Activated CD8-positive, alpha-beta memory T cell treated with anti-CD3 and anti-CD28 coated beads for 48 hours (primary cell): ENCODE data around the gene VCAM1.

Experiments used
- DNase-seq, 3 experiments: peaks; one replicate each; pipeline ENCODE4 v3.0.0-alpha.2; 2020; ENCODE audit warnings: low read depth in 2 of 3, low spot score in 2 of 3

The VCAM1 gene, protein sequence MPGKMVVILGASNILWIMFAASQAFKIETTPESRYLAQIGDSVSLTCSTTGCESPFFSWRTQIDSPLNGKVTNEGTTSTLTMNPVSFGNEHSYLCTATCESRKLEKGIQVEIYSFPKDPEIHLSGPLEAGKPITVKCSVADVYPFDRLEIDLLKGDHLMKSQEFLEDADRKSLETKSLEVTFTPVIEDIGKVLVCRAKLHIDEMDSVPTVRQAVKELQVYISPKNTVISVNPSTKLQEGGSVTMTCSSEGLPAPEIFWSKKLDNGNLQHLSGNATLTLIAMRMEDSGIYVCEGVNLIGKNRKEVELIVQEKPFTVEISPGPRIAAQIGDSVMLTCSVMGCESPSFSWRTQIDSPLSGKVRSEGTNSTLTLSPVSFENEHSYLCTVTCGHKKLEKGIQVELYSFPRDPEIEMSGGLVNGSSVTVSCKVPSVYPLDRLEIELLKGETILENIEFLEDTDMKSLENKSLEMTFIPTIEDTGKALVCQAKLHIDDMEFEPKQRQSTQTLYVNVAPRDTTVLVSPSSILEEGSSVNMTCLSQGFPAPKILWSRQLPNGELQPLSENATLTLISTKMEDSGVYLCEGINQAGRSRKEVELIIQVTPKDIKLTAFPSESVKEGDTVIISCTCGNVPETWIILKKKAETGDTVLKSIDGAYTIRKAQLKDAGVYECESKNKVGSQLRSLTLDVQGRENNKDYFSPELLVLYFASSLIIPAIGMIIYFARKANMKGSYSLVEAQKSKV

DNA sequence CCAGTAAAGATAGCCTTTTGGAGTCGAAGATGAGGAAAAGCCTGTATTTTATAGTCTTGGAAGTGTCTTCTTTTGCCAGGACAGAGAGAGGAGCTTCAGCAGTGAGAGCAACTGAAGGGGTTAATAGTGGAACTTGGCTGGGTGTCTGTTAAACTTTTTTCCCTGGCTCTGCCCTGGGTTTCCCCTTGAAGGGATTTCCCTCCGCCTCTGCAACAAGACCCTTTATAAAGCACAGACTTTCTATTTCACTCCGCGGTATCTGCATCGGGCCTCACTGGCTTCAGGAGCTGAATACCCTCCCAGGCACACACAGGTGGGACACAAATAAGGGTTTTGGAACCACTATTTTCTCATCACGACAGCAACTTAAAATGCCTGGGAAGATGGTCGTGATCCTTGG, at the start of gene VCAM1:
Gene VCAM1, plus strand, starts transcription at position 253 of the 400 bp plus-strand sequence. Its CDS starts 119 bp downstream, at position 372.
- peak in 1 of 3 experiments; percentile 3 for DNase-seq

DNA sequence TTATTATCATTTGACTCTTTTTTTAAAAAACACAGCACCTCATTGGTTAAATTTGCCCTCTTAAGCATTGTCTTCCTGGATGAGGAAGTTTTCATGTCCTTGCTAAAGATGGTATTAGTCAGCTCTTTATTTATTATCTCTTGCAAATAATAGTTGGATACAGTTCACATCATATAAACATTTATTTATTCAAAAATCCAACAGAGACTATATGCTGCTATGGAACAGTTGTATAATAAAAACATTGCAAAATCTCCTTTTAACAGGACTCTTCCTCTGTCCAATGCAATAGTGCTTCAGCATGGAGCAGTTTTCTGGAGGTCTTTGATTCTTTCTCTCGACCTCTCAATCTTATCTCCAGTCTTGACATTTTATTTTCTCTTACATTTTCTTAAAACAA, 49.5 kb upstream of the VCAM1 start:
- no peak for DNase-seq

DNA sequence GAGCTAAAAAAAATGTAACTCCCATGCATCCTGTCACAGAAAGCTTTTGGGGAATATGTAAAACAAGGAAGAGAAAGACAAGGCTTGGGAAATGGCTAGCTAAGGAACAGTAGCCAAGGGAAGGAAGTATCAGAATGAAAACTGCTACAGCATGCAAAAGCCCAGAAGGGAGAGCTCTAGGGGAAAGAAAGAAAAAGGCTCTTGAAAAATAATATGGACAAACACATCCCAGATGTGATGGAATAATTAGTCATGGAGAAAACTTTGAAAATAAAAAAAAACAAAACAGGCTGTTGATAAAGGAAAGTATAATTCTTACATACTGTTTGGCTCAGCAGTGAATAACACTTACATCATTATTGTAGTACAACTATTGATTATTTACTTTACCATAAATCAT, 47.9 kb upstream of the VCAM1 start:
- DNase-seq = no peak

DNA sequence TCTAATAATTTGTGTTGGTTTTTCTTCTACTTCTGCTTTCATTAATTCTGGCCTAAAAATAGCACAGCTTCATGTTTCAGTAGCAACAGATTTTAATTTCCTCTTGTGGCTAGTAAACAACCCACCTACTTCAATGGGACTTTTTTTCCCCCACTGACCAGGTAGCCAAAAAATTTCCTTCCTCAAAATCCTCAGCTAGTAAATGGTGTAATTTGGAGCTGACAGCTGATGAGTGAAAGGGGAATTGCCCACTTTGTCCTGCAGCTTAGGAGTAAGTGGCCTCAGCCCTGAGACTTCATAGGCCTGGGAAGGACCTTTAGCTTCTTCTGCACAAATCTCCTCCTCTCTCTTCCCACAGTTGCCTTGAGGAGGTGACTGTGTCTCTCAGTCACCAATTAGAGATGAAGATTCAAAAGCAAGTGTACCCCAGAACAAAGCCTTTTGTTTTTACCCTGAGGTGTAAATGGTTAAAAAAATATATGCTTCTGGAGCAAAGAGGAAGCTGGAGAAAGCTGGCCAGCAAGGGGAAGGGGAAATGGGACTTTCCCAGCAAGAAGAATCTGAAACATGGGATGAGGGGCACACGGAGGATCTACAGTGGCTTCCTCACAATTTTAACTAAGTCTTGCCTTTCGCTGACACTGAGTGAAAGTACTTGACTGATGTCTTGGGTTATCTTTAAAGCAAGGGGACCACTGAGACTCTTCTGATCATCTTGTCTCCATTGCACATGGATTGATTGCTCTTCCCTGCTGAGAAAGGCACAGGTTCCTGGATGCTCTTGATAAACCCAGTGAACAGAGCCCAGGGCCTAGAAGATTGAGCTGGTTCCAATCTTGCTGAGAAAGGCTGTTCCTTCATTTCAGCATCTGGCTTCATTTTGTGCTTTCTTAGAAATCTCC, 35.8 kb upstream of the VCAM1 start:
- DNase-seq = no peak

DNA sequence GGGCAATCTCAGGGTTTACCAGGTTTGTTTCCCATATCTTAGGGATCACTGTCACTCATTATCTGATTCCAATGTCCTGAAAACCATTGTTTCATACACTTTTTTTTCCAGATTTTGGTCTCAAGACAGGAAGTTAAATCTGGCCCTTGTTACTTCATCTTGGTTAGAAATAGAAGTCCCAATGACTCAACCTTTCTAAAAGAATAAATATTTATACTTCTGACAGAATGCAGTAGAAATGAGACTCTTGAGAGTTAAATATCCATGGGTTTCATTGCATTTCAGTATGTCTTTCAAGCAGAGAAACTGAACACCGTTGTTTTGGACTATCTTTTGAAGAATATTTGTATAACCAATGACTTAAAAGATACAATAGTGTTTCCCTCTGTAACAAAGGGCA, 19.8 kb upstream of the VCAM1 start:
- no peak for DNase-seq

DNA sequence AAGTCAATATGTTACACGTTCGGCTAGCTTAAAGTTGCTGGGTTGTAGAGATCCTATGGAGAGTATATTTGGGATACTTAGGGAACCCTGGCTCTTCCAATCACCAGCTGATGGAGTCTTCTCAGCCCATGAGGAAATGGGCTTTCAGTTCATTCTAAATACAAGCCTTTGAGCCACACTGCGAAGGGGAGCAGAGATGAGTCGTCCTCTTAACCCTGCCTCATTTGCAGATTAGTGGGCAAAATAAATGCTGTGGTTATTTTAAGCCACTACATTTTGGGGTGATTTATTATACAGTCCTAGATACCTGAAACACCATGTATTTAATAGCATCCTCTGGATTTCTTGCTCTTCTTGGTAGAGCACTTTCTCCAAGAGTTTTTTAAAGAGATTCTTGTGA, 19.0 kb upstream of the VCAM1 start:
- no peak for DNase-seq

DNA sequence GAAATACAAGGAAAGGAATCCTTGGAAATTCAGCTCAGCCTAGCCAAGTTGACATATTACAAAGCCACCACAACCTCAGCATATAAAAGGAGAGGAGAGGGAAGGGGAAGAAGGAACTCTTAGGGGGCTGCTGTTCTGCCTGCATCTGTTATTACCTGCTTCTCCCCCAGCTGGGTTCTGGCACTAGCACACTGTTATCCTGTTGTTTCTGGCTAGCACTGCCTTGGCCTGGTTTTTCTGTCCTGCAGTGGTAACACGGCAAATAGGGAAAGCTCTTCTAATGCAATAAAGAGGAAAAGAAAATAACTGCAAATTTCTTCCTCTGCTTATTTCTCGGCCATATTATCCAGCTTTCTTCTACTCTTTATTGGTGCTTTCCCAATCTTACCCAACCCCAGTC, 16.5 kb upstream of the VCAM1 start:
- DNase-seq = no peak

DNA sequence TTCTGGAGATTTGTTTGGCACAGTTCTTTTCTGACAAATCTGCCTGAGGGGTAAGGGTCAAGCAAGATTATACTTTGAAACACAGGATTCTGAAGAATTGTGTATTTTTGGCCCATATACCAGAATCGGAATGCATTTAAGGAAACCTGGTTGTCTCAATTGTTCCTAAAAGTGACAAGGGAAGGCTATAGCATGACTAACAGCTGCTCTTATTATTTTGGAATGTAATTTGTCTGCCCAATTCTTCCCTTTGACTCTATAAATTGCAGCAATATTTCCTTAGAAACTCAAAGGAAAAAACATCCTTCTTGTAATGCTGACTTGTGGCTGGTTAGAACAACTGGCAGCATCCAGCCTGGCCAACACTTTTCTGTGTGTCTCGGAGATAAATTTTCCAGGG, 15.8 kb upstream of the VCAM1 start:
- no peak for DNase-seq

DNA sequence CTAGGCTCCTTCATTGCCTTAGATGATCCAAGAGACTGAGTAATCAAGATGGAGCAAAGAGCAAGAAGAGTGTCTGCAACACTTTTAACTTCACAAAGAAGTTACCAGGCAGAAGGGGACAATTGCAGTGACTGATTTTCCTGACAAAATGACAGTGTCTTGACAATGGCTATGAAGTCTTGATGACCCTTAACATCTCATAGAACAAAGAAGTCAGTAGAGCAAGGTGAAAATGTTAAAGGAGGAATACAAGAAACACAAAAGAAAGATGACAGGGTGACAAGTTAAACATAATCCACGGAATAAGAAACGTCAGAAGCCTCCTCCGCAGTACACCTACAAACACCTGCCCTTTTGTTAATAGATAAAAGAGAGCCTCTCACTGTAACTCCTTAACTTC, 15.1 kb upstream of the VCAM1 start:
- no peak for DNase-seq

DNA sequence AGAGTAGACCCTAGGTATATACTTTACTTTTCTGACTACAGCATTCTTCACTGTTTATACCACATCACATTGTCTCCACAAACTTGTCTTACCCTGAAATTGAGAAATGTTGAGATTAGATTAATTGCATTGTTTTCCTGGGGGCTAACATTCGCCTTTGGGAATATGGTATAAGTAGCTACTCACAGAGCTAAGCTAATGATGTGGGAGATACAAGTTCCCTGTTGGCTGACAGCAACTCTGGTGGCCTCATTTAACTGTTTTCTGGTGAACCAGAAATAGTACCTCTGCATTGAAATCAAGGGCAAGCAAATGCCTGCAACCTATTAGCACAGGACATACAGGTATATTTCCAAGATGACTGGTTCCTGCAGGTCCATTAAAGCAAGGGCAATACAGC, 13.2 kb upstream of the VCAM1 start:
- DNase-seq = no peak

DNA sequence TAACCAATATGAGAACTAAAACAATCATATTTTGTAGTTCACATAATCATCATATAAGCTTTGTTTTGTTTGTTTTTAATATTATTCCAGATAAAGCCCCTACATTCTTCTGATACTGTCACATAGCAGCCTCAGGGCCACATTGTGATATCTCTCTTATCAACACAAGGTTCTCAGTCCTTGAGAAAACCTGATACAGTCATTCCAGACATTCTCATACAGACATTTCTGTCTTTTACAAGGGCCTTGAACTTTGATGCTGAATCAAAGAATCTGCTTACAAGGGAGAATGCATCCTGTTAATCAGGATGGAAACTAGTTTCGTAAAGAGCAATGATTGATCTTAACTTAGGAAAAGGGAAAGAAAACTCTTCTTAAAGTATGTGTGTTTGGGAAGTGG, 12.7 kb upstream of the VCAM1 start:
- no peak for DNase-seq

DNA sequence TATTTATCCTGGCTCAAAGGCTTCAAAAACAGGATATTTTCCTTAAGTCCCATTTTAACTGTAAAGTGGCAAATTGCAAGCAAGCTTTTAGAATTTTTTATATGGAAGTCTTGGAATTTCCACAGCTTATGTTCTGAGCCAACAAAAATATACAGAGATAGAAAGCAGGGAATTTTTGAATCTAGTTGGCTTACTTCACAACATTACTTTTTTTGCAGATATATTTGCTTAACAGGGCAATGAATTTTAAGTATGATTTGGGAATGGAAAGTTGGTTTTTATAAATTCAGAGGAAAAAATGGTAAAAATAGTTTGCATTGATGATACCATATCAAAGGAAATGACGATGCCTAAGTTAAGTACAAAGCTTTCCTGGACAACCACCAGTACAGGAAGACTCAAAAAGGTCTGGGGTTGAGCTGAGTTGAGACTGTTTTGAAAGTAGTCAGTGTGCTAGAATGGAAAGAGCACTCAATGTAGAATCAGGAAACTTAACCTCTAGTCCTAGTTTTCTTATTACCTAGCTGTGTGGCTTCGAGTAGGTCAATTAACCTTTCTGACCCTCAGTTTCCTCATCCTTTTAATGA, 11.0 kb upstream of the VCAM1 start:
- no peak for DNase-seq

DNA sequence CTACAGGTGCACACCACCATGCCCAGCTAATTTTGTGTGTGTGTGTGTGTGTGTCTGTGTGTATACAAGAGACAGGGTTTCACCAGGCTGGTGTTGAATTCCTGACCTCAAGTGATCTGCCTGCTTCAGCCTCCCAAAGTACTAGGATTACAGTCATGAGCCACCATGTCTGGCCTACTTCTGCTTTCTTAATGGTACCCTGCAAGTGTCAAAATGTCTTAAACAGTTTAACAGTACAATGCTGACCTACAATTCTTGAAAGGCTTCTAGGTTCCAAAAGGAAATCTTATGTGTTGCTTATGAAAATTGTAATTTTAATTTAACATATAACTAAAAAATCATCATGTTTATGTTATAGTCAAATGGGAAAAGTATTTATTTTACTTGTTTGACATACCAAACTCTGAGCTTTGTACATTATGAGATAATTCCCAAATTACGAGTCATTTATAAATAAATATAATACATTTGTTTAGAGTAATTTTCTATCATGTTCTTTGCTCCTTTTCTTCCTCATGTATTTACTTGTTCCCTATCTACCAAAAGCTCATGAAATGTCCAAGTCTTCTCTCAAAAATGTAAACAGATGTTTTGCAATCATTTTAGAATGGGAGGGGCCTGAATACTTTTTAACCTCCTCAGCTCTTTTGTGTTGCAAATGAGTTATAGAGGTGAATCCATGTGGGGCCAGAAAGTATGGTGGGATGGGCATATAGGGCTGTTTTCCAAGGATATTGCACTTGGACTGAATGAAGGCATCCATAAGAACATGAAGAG, 8.4 kb upstream of the VCAM1 start:
- DNase-seq = no peak

DNA sequence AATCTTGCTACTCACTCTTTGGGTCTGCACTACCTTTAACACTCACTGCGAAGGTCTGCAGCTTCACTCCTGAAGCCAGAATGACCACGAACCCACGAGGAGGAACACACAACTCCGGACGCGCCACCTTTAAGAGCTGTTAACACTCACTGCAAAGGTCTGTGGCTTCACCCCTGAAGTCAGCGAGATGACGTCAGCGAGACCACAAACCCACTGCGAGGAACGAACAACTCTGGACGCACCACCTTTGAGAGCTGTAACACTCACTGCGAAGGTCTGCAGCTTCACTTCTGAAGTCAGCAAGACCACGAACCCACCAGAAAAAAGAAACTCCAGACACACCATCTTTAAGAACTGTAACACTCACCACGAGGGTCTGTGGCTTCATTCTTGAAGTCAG, 6.5 kb upstream of the VCAM1 start:
- peak; percentile 55 to 69 (median 57) for DNase-seq

DNA sequence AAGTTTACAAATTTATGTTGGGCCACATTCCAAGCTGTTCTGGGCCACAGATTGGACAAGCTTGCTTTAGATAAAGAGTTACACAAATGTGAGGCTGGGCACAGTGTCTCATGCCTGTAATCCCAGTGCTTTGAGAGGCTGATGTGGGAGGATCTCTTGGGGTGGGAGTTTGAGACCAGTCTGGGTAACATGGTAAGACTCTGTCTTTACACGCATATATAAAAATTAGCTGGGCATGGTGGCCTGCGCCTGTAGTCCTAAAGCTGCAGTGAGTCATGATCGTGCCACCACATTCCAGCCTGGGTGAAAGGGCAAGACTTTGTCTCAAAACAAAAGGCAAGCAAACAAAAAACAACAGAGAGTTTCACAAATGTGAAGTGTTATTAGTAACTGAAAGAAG, 5.9 kb upstream of the VCAM1 start:
- no peak for DNase-seq

DNA sequence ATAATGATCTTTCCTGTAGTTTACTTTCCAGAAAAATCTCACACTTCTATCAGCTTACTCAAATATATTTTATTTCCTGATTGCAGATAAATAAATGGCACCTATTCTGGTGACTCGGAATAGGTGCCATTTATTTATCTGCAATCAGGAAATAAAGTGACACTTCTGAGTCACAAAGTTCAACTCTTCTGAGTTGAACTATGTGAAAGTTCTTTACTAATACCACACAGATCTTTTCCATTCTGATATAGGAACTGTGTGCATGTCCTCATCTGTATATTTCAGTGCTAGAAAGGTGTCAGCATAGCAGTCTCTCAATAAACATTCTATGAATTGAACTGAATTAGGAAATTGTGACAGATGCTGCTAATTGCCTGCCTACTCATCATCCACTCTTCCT, 4.9 kb upstream of the VCAM1 start:
- no peak for DNase-seq

DNA sequence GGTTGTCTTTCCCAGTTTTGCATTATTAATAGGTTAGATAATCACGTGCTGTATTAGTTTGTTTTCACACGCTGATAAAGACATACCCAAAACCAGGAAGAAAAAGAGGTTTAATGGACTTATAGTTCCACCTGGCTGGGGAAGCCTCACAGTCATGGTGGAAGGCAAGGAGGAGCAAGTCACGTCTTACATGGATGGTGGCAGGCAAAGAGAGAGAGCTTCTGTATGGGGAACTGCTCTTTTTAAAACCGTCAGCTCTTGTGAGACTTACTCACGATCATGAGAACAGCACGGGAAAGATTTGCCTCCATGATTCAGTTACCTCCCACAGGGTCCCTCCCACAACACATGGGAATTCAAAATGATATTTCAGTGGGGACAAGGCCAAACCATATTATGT, 2.3 kb upstream of the VCAM1 start:
- no peak for DNase-seq

DNA sequence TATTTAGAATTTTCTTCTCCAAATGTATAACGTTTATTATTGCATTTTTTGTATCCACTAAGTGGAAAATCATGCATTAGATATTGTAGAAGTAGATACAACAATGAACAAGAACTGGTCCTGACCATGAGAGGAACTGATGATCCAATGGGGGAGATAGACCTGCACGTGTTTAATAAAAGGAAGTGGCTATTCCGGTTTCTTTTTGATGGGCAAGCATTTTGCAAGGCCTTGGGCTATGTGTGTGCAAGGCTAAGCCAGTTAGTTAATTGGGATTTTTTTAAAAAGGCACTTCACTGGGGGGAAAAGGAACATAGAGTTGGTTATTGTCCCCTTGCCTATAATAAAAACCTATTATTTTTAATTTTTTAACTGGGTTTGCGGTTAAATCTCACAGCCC, 961 bp upstream of the VCAM1 start:
- DNase-seq = no peak

DNA sequence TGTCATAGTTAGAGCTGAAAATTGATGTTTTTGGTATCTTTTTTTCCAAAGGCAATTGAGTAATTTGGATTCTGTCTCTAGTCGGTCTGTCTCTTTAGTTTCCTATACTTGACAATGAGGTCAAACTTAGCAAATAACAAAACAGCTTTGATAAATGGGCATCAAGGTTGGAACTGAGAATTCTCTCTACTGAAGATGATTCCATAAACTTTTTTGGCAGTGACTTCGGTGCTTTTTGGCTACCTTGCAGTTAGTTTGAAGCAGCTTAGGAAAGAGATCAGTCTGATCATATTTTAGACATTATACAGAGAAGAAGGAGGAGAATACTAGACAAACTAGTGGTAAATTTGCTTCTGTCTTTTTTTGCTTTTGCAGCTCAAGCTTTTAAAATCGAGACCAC, 559 bp downstream of the VCAM1 start:
- DNase-seq = no peak

DNA sequence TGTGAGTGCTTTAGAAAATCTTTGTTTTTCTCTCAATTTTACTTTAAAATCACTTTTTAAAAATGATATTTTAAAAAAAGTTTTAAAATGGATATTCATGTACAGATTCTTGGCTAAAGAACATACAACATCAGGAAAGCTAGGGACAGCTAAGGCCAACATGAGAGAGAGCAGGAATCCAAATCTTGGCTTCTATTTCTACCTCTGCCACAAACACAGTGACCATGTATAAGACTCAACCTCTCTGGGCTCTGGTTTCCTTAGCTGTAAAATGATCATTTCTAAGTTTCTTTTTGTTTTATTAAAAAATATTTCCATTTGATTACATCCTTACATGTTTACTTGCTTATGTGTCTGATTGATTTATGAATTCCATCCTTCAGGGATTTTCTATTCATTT, 1.2 kb downstream of the VCAM1 start:
- DNase-seq = no peak
